ENCODE data around the gene CNEP1R1.

DNA sequence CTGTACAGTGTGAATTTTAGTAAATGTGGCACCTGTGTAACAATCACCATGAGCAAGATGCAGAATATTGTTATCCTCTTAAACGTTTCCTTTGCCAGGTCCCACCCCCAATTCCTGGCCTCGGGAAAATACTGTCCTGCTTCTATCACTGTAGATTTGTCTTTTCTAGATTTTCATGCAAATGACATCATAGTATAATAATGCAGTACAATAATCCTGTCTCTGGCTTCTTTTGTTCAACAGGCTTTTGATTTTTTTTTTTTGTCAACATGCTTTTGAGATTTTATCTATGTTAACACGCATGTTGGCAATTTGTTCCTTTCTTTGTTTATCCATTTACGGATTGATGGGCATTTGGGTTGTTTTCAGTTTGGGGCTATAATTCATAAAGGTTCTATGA is 20.4 kb downstream of the CNEP1R1 start:
- TF ChIP-seq, protein P1, sequence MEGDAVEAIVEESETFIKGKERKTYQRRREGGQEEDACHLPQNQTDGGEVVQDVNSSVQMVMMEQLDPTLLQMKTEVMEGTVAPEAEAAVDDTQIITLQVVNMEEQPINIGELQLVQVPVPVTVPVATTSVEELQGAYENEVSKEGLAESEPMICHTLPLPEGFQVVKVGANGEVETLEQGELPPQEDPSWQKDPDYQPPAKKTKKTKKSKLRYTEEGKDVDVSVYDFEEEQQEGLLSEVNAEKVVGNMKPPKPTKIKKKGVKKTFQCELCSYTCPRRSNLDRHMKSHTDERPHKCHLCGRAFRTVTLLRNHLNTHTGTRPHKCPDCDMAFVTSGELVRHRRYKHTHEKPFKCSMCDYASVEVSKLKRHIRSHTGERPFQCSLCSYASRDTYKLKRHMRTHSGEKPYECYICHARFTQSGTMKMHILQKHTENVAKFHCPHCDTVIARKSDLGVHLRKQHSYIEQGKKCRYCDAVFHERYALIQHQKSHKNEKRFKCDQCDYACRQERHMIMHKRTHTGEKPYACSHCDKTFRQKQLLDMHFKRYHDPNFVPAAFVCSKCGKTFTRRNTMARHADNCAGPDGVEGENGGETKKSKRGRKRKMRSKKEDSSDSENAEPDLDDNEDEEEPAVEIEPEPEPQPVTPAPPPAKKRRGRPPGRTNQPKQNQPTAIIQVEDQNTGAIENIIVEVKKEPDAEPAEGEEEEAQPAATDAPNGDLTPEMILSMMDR (IDR thresholded peaks at IDR 0.05) = no peak
- no peak for TF ChIP-seq POLR2A (IDR thresholded peaks at IDR 0.05)
